Measurements from ENCODE around the gene PSMG4. TPM values are rescaled to one million over a fixed set of nuclear protein-coding genes. Genes with fewer than 3 reads are reported as not detected.

Gene PSMG4
- total RNA-seq, 1 experiment from 2014 or later = 29.3 TPM

DNA sequence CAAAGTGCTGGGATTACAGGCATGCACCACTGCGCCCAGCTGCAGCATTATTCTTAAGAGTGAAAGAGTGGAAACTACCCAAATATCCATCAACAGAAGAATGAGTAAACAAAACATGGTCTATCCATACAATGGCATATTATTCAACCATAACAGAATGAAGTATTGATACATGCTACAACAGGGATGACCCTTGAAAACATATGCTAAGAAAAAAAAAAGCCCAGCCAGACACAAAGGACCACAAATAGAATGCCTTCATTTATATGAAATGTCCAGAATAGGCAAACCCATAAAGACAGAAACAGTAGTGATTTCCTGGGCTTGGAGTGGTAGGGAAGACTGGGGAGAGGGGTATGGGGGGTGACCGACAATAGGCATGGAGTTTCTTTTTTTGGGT lies 38.4 kb upstream of the PSMG4 start:
- H3K4me3 Mint-ChIP-seq = no peak overlapping the region
- H3K27me3 Mint-ChIP-seq (ENCODE audit: low read depth) = peaks cover 13% of the 10 kb centered on the region
- no peak for DNase-seq

More for the DNA sequence above, 38.4 kb upstream of the PSMG4 start:
- Histone ChIP-seq H3K79me1 (ENCODE audit: insufficient read depth, low read depth, low read length, poor library complexity, severe bottlenecking) (no peaks in the 10 kb centered on the region), H3K27me3 (ENCODE audit: insufficient read depth, low read length) (no peaks in the 10 kb centered on the region), H4K5ac (ENCODE audit: insufficient read length, low read depth, low read length) (no peak overlapping the region), H2AFZ (ENCODE audit: low read length) (no peak overlapping the region), H4K20me1 (ENCODE audit: control insufficient read depth, insufficient read depth, insufficient read length) (no peaks in the 10 kb centered on the region), H2AK5ac (ENCODE audit: insufficient read length, low read length) (no peak overlapping the region), H4K91ac (ENCODE audit: insufficient read length, low read depth, low read length) (no peak overlapping the region), H3T11ph (ENCODE audit: low read length) (no peak overlapping the region), H3K9me3 (ENCODE audit: control insufficient read depth, low read depth, low read length) (no peaks in the 10 kb centered on the region), H3K4me1 (ENCODE audit: insufficient read depth, low read length) (no peaks in the 10 kb centered on the region), H2BK5ac (ENCODE audit: insufficient read length, low read length) (no peak overlapping the region), H3K56ac (ENCODE audit: insufficient read length, low read depth, low read length) (no peak overlapping the region), H3K27ac (ENCODE audit: insufficient read length, low read depth, low read length) (no peak overlapping the region), H2BK15ac (ENCODE audit: low read depth, low read length) (no peak overlapping the region), H3K4ac (ENCODE audit: low read depth, low read length) (no peak overlapping the region), H3K9ac (ENCODE audit: extremely low read depth, insufficient read length, low read length) (no peak overlapping the region), H4K8ac (replicated peaks; ENCODE audit: insufficient read length, low read depth, low read length) (no peak overlapping the region), H2BK12ac (ENCODE audit: insufficient read length, low read depth, low read length) (no peak overlapping the region), H2BK120ac (ENCODE audit: low read depth, low read length, poor library complexity, severe bottlenecking) (no peak overlapping the region), H2BK20ac (ENCODE audit: low read depth, low read length, poor library complexity, severe bottlenecking) (no peak overlapping the region), H3K4me2 (ENCODE audit: insufficient read depth, insufficient read length, low read length) (no peak overlapping the region), H3K14ac (ENCODE audit: insufficient read depth, low read length) (no peak overlapping the region), H3K18ac (ENCODE audit: insufficient read length, low read depth, low read length) (no peak overlapping the region), H3K23me2 (ENCODE audit: insufficient read length, low read depth, low read length, poor library complexity, severe bottlenecking) (no peaks in the 10 kb centered on the region), H3K79me2 (ENCODE audit: insufficient read depth, low read length) (no peaks in the 10 kb centered on the region), H3K23ac (ENCODE audit: insufficient read length, low read depth, low read length) (no peak overlapping the region)
- H3K36me3 Mint-ChIP-seq (ENCODE audit: insufficient read depth in 1 of 3, low read depth in 3 of 3) = peaks cover 9 to 20% (median 19%) of the 10 kb centered on the region in 3 experiments
- TF ChIP-seq, protein P1, sequence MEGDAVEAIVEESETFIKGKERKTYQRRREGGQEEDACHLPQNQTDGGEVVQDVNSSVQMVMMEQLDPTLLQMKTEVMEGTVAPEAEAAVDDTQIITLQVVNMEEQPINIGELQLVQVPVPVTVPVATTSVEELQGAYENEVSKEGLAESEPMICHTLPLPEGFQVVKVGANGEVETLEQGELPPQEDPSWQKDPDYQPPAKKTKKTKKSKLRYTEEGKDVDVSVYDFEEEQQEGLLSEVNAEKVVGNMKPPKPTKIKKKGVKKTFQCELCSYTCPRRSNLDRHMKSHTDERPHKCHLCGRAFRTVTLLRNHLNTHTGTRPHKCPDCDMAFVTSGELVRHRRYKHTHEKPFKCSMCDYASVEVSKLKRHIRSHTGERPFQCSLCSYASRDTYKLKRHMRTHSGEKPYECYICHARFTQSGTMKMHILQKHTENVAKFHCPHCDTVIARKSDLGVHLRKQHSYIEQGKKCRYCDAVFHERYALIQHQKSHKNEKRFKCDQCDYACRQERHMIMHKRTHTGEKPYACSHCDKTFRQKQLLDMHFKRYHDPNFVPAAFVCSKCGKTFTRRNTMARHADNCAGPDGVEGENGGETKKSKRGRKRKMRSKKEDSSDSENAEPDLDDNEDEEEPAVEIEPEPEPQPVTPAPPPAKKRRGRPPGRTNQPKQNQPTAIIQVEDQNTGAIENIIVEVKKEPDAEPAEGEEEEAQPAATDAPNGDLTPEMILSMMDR (conservative IDR thresholded peaks at IDR 0.05) = no peak
- peaks cover 6% of the 10 kb centered on the region in 2 experiments; a peak in 3 of 5 replicates for H3K9me3 Mint-ChIP-seq
- H3K4me1 Mint-ChIP-seq = peaks cover 14 to 16% of the 10 kb centered on the region in 2 experiments
- no CpG with 5 or more reads among the region's 2 CpGs for WGBS (ENCODE audit: extremely low coverage, insufficient read length, low lambda C conversion rate)
- no peak overlapping the region for H3K27ac Mint-ChIP-seq
